ENCODE results near the gene KDM3A. TPM values are rescaled to one million over a fixed set of nuclear protein-coding genes. Genes with fewer than 3 reads are reported as not detected.

KDM3A gene
- total RNA-seq, 4 donors from 2014 or later, result 39.5 to 60.9 (median 51.1) TPM

- no peaks in the 10 kb centered on the region for H3K9me3 ChIP-seq
- DNase-seq, result no peak
- H3K4me3 ChIP-seq (replicated peaks in 1 of 3), result no peak overlapping the region
- H3K4me1 ChIP-seq, result peaks cover 0 to 3% of the 10 kb centered on the region in 2 donors
- H3K27ac ChIP-seq, result no peak overlapping the region
- intact Hi-C loops (cut with DNase I), result no loop called here
- TF ChIP-seq CTCF (IDR thresholded peaks at IDR 0.05) (no peak), POLR2A (IDR thresholded peaks at IDR 0.05) (no peak)
- peaks cover 13 to 26% of the 10 kb centered on the region in 2 donors for H3K36me3 ChIP-seq
- WGBS, 2 donors, result 95 to 100% methylated on average over 4 of the region's 4 CpGs
- H3K27me3 ChIP-seq, result no peaks in the 10 kb centered on the region
Observed at GRCh38 chr2:86510436-86510933, 69.3 kb downstream of the KDM3A start.

- intact Hi-C loops (cut with DNase I), result no loop called here
- H3K4me3 ChIP-seq (replicated peaks in 1 of 3), result no peak overlapping the region
- 88 to 89% methylated on average over 4 of the region's 4 CpGs for WGBS, 2 donors
- TF ChIP-seq POLR2A (IDR thresholded peaks at IDR 0.05) (no peak), CTCF (IDR thresholded peaks at IDR 0.05) (no peak)
- peaks cover 13 to 20% of the 10 kb centered on the region in 2 donors for H3K36me3 ChIP-seq
- peaks cover 0 to 3% of the 10 kb centered on the region in 2 donors for H3K4me1 ChIP-seq
- no peaks in the 10 kb centered on the region for H3K9me3 ChIP-seq
- no peak for DNase-seq
- H3K27me3 ChIP-seq, result no peaks in the 10 kb centered on the region
- no peak overlapping the region for H3K27ac ChIP-seq
Observed at GRCh38 chr2:86512034-86512433, 70.9 kb downstream of the KDM3A start.

GRCh38 chr2:86512892-86513291 lies 71.7 kb downstream of the KDM3A start:
- intact Hi-C loops (cut with DNase I), result no loop called here

GRCh38 chr2:86513948-86514660 lies 72.9 kb downstream of the KDM3A start:
- Histone ChIP-seq H3K27me3 (no peaks in the 10 kb centered on the region), H3K27ac (no peak overlapping the region), H3K36me3 (peaks cover 3 to 8% of the 10 kb centered on the region in 2 donors), H3K4me1 (peaks cover 0 to 3% of the 10 kb centered on the region in 2 donors), H3K9me3 (no peaks in the 10 kb centered on the region), H3K4me3 (replicated peaks in 1 of 3) (no peak overlapping the region)
- intact Hi-C loops (cut with DNase I), result no loop called here
- TF ChIP-seq CTCF (IDR thresholded peaks at IDR 0.05) (no peak), POLR2A (IDR thresholded peaks at IDR 0.05) (no peak)
- WGBS, 2 donors, result 75 to 93% methylated on average over 5 of the region's 5 CpGs
- no peak for DNase-seq

More at GRCh38 chr2:86512892-86513291, 71.7 kb downstream of the KDM3A start:
- TF ChIP-seq CTCF (IDR thresholded peaks at IDR 0.05) (no peak), POLR2A (IDR thresholded peaks at IDR 0.05) (no peak)
- Histone ChIP-seq H3K36me3 (peaks cover 13% of the 10 kb centered on the region in 2 donors), H3K27ac (no peak overlapping the region), H3K4me1 (peaks cover 0 to 3% of the 10 kb centered on the region in 2 donors), H3K4me3 (replicated peaks in 1 of 3) (no peak overlapping the region), H3K27me3 (no peaks in the 10 kb centered on the region), H3K9me3 (no peaks in the 10 kb centered on the region)
- WGBS, 2 donors, result 92% methylated on average over 2 of the region's 2 CpGs
- DNase-seq, result no peak

- H3K27ac ChIP-seq, result no peak overlapping the region
Observed at GRCh38 chr2:86518481-86518880, 77.3 kb downstream of the KDM3A start.

More at GRCh38 chr2:86518481-86518880, 77.3 kb downstream of the KDM3A start:
- 89 to 93% methylated on average over 3 of the region's 3 CpGs for WGBS, 2 donors
- no peak for DNase-seq
- no peak overlapping the region for H3K4me3 ChIP-seq (replicated peaks in 1 of 3)
- H3K36me3 ChIP-seq, result peaks cover 0 to 3% of the 10 kb centered on the region in 2 donors
- H3K9me3 ChIP-seq, result no peaks in the 10 kb centered on the region
- no peaks in the 10 kb centered on the region for H3K4me1 ChIP-seq
- intact Hi-C loops (cut with DNase I), result no loop called here
- H3K27me3 ChIP-seq, result no peaks in the 10 kb centered on the region
- peak in 1 of 6 experiments; percentile 31 for TF ChIP-seq CTCF (IDR thresholded peaks at IDR 0.05)
- no peak for TF ChIP-seq POLR2A (IDR thresholded peaks at IDR 0.05)
